Right lobe of liver (tissue), 6 donors: ENCODE data around the gene DPP6. TPM values are rescaled to one million over a fixed set of nuclear protein-coding genes. Genes with fewer than 3 reads are reported as not detected.

Experiments used
- ATAC-seq, 4 donors: fragments of 200-7000 bp; cut with Tn5 transposase; one replicate each; pipeline ENCODE4 v1.9.1; 2020; ENCODE audit warnings: mild to moderate bottlenecking in 4 of 4, moderate library complexity in 4 of 4
- DNase-seq, 3 donors: peaks; one replicate each; pipeline ENCODE4 v3.0.0-alpha.2; 2020
- H3K27ac ChIP-seq, 3 donors: fragments of 200-600 bp; one replicate each; pipeline ENCODE4 v1.8.0; 2022
- H3K27me3 ChIP-seq, 2 donors: fragments of 200-600 bp; one replicate each; pipeline ENCODE4 v1.8.0; 2022
- H3K36me3 ChIP-seq, 4 donors: fragments of 200-600 bp; sonication (generic) in 1 of 4; one replicate each; pipeline versions ENCODE4 v1.5.1 to v1.8.0; 2017 to 2022; ENCODE audit warnings: control low read depth in 1 of 4
- H3K4me1 ChIP-seq, 4 donors: fragments of 200-600 bp; sonication (generic) in 1 of 4; one replicate each; pipeline versions ENCODE4 v1.5.1 to v1.8.0; 2017 to 2022; ENCODE audit warnings: control low read depth in 1 of 4
- H3K4me3 ChIP-seq, 3 donors: fragments of 200-600 bp; one replicate each; pipeline ENCODE4 v1.8.0; 2022
- H3K9me3 ChIP-seq, 4 donors: fragments of 200-600 bp; sonication (generic) in 1 of 4; one replicate each; pipeline versions ENCODE4 v1.5.1 to v1.8.0; 2017 to 2022; ENCODE audit warnings: control low read depth in 1 of 4
- CTCF ChIP-seq, 4 donors: fragments of 200-600 bp in 3 of 4; fragments of 450-650 bp in 1 of 4; IDR thresholded peaks; one replicate each; pipeline versions ENCODE4 v1.5.1 to v1.8.0; 2016 to 2022; ENCODE audit warnings: antibody characterized with exemption in 4 of 4, mild to moderate bottlenecking in 2 of 4
- POLR2A ChIP-seq: fragments of 450-650 bp; IDR thresholded peaks from one replicate; pipeline ENCODE4 v1.6.1; 2017; ENCODE audit warnings: antibody characterized with exemption, mild to moderate bottlenecking
- WGBS: methylation state at CpG from one replicate; pipeline ENCODE4 v1.1.6; 2018; ENCODE audit warnings: low coverage, low lambda C conversion rate; ENCODE audit not compliant: insufficient coverage; ENCODE audit errors: missing lambda C conversion rate; 5-methylcytosine and 5-hydroxymethylcytosine counted together
- intact Hi-C, 2 donors: fragments of 100-400 bp; cut with DNase I; formaldehyde crosslinking; loops; one replicate each; pipeline versions ENCODE4 v1.11.2 to v1.14.1; 2022
- total RNA-seq, 6 experiments: library from RNA; depleted of rRNA in 2 of 6; stranded (reverse); fragments of >200 nt in 2 of 6; fragmentation: NEBNext Ultra II Directional in 3 of 6; extraction: Animal tissue kit (Norgen Biotek cat#: 25700) in 3 of 6; gene quantifications; one replicate each; pipeline versions ENCODE4 v1.1.0 to v1.2.4, GENCODE V29; 2016 to 2023
- donor health status: DM: no; HTN: yes; CAD: no.
- donor health status: DM: no; HTN: no; CAD: no.
- donor health status: DM: no; HTN: no; CAD: no.
- donor health status: DM: no; HTN: yes; CAD: no.
- donor health status: DM: no; HTN: yes; CAD: no.

The DPP6 gene
- total RNA-seq, 6 experiments from 2014 or later = not detected

- Histone ChIP-seq H3K27ac (no peak overlapping the region), H3K4me3 (no peak overlapping the region), H3K9me3 (no peaks in the 10 kb centered on the region), H3K27me3 (no peaks in the 10 kb centered on the region), H3K4me1 (no peaks in the 10 kb centered on the region), H3K36me3 (no peaks in the 10 kb centered on the region)
- ATAC-seq = no peak
- TF ChIP-seq POLR2A (no peak), CTCF (IDR thresholded peaks at IDR 0.05) (no peak)
- no peak for DNase-seq
- whole genome bisulfite sequencing = 19% methylated on average over 4 of the region's 4 CpGs
- intact Hi-C loops = no loop called here
Observed at GRCh38 chr7:154497751-154498150, 445.6 kb downstream of the DPP6 start.

GRCh38 chr7:154503962-154504550 is 451.9 kb downstream of the DPP6 start:
- no peaks in the 10 kb centered on the region for H3K4me1 ChIP-seq
- DNase-seq (no peak), ATAC-seq (peak; percentile 49 to 62 (median 54))
- intact Hi-C loops = no loop called here
- no peak overlapping the region for H3K4me3 ChIP-seq
- H3K27me3 ChIP-seq = peaks cover 0 to 4% of the 10 kb centered on the region in 2 donors
- WGBS = 42% methylated on average over 5 of the region's 5 CpGs
- H3K36me3 ChIP-seq = no peaks in the 10 kb centered on the region
- TF ChIP-seq CTCF (IDR thresholded peaks at IDR 0.05) (peak; percentile 52 to 75 (median 66)), POLR2A (no peak)
- no peak overlapping the region for H3K27ac ChIP-seq
- no peaks in the 10 kb centered on the region for H3K9me3 ChIP-seq

- Histone ChIP-seq H3K27me3 (peaks cover 0 to 4% of the 10 kb centered on the region in 2 donors), H3K4me3 (no peak overlapping the region), H3K27ac (no peak overlapping the region), H3K36me3 (no peaks in the 10 kb centered on the region), H3K4me1 (no peaks in the 10 kb centered on the region), H3K9me3 (no peaks in the 10 kb centered on the region)
- DNase-seq (no peak), ATAC-seq (no peak)
- intact Hi-C loops = no loop called here
- TF ChIP-seq POLR2A (no peak), CTCF (IDR thresholded peaks at IDR 0.05) (no peak)
Observed at GRCh38 chr7:154504918-154505317, 452.7 kb downstream of the DPP6 start.

- DNase-seq (no peak), ATAC-seq (no peak)
- peaks cover 0 to 4% of the 10 kb centered on the region in 2 donors for H3K27me3 ChIP-seq
- no peak overlapping the region for H3K27ac ChIP-seq
- no peaks in the 10 kb centered on the region for H3K9me3 ChIP-seq
- no peak overlapping the region for H3K4me3 ChIP-seq
- TF ChIP-seq POLR2A = no peak
- intact Hi-C loops = no loop called here
- WGBS = 33% methylated on average over 4 of the region's 4 CpGs
- no peaks in the 10 kb centered on the region for H3K4me1 ChIP-seq
- no peaks in the 10 kb centered on the region for H3K36me3 ChIP-seq
Observed at GRCh38 chr7:154505362-154505761, 453.2 kb downstream of the DPP6 start.

GRCh38 chr7:154509192-154509591 is 457.0 kb downstream of the DPP6 start:
- H3K27ac ChIP-seq = no peak overlapping the region
- intact Hi-C loops = no loop called here
- no peaks in the 10 kb centered on the region for H3K9me3 ChIP-seq
- peaks cover 0 to 4% of the 10 kb centered on the region in 2 donors for H3K27me3 ChIP-seq
- WGBS = 54% methylated on average over 3 of the region's 3 CpGs
- ATAC-seq = no peak
- no peaks in the 10 kb centered on the region for H3K36me3 ChIP-seq
- TF ChIP-seq CTCF (IDR thresholded peaks at IDR 0.05) = no peak
- no peak for TF ChIP-seq POLR2A
- no peaks in the 10 kb centered on the region for H3K4me1 ChIP-seq
- no peak for DNase-seq
- H3K4me3 ChIP-seq = no peak overlapping the region
